HG03354 (cell line): ENCODE results near the gene PIGL.

Experiments
- ATAC-seq: cut with Tn5 transposase; IDR thresholded peaks from one replicate; pipeline ENCODE4 v1.9.1; 2021; ENCODE audit warnings: mild to moderate bottlenecking; ENCODE audit not compliant: unreplicated experiment, poor library complexity, severe bottlenecking

PIGL gene

GRCh38 chr17:16346721-16347271, 129.8 kb downstream of the PIGL start:
- ATAC-seq, result no peak

- ATAC-seq, result no peak
These were observed 131.6 kb downstream of the PIGL start for GRCh38 chr17:16348586-16348985.

- no peak for ATAC-seq
These were observed 132.4 kb downstream of the PIGL start for GRCh38 chr17:16349431-16349830.

- no peak for ATAC-seq
These were observed 134.8 kb downstream of the PIGL start for GRCh38 chr17:16351831-16352230.

DNA sequence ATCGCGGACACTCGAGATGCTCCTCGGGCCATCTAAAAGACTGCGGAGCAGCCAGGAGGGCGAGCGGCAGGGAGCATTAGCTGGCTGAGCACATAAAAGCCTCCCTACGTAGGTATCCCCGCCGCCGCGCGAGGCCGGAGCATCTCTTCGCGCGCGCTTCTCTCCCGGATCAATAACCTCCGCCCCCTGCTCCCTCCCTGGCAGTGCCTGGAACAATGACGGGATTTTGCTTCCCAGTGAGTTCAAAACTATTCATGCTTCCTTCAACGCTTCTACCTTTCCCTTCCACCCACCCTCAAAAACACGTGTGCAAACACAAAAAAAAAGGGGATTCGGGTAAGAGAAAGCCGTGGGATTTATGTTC, 135.3 kb downstream of the PIGL start:
- ATAC-seq, result no peak

DNA sequence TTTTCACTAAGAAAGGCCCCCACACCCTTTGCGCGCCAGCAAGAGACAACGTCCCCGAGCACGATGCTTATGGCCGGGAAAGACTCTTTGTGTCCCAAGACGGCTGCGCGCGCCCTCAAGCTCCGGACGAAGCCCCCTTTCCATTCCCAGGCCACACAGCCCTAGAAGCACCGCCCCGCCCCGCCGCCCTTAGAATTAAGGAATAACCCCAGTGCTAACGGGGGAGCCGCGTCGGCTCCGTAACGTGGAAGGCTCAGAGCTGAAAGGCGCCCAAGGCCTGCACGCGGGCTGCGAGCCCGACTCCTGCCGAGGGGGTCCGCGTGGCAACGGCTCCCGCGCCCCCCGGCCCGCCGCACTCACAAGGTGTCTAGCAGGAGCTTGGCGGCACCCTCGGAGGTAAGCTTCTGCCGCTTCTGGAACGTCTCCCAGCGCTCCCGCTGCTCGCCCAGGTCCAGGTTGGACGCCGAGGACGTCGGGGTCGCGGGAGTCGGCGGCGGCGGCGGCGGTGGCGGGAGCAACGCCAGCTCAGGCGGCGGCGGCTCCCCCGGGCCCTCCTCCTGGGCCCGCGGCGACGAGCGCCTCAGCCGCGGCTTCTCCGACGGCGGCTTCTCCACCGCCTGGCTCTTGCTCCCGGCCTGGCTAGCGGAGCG, 135.8 kb downstream of the PIGL start:
- peak; percentile 52 for ATAC-seq

DNA sequence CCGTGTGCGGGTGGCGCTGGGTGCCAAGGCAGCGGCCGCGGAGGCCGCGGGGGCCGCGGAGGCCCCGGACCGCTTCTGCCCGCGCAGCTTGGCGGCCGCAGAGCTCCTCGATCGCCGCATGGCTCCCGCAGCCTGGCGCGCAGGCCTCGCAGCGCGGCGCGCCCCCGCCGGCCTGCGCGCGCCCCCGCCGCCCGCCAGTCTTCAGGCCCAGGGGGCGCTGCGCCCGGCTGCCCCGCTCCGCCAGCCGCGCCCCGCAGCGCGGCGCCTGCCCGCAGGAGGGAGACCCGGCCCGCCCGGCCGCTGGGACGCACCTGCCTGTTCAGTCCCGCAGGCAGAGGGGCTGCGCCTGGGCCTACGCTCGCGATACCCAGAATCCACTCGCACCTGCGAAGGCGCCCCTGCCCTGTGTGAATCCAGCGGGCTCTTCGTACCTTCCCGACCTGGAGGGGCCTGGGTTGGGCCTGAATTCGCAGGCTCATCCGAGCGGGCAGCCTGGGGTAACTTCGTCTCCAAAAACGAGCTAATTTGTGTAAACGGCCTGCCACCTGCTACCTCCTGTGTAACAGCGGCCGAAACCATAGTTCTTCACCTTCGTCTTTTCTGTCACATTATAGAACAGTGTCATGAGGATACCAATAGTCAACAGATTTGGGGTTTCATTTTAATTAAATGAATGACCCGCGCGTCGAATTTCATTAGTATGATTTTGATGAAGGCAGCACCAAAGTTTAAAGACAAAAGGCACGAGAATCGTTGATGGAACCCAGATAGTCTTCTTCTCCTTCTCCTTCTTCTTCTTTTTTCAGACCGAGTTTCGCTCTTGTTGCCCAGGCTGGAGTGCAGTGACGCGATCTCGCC, 136.5 kb downstream of the PIGL start, which contains the start of gene CENPV:
CENPV (minus strand) TSS at position 153 of the 858 bp plus-strand sequence; CDS start at position 120, 33 bp downstream.
- ATAC-seq, result peak; percentile 75

DNA sequence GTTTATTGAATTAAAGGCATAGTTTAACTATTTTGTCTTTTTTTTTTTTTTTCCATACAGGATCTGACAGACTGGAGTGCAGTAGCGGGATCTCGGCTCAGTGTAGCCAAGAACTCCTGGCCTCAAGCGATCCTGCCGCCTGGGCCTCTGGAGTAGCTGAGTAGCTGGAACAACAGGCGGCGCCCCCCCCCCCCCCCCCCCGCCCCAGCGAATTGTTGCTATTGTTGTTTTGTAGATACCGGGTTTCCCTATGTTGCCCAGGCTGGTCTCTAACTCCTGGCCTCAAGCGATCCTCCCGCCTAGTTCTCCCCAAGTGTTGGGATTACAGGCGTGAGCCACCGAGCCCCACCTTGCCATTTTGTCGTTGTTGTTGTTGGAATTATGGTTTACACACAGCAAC, 137.6 kb downstream of the PIGL start:
- no peak for ATAC-seq

GRCh38 chr17:16358394-16358793, 141.4 kb downstream of the PIGL start:
- no peak for ATAC-seq

- no peak for ATAC-seq
These were observed 144.9 kb downstream of the PIGL start for GRCh38 chr17:16361874-16362273.

DNA sequence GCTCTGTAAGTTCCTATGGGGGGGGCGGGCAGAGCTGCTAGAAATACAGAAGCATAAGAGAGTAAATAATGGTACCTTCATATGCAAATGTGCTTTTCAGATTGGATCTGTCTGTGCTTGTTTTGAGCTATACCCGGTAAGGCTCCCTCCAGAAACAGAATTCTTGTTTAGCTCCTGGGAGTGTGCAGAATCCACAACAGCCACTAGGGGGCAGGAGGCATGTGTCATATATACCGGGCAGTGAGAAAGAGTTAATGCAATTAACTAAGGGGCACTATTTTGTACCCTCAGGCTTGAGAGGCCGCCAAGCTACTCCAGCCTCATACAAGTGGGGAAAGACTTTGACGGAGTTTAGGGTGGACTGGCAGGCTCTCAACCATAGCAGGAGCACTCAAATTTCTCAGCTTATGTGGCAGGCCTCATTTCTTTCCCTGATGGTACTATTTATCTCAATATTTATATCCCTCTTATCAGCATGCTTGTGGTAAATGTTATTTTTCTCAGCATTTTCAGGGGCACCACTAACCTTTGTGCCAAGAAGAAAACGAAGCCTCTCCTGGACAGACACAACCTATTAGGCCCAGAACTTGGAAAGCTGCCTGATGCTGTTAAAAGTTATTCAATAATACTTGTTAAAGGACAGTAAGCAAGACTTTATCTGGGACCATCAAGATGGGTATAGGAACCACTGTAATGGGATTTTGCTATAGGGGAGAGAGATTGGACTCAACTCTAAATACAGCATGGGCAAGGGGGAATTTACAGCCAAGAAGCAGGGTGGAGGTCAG, 146.9 kb downstream of the PIGL start:
- peak; percentile 80 for ATAC-seq

DNA sequence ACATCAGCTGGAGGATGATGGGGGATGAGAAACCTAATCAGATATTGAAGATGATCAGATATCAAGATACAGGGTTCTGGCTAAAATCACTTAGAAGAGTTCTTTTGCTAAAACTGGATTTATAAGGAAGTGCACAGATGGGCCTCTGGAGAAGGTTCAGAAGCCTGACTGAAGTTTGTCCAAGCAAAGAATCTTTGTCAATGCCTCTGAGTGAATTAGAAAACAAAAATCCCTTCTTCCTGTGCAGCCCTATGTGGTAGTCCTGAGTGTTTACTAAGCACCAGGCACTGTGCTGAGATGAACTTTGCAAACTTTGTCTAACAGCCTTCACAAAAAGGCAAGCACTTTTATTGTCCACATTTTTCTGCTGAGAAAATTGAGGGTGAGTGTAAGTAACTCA, 147.6 kb downstream of the PIGL start:
- ATAC-seq, result no peak

DNA sequence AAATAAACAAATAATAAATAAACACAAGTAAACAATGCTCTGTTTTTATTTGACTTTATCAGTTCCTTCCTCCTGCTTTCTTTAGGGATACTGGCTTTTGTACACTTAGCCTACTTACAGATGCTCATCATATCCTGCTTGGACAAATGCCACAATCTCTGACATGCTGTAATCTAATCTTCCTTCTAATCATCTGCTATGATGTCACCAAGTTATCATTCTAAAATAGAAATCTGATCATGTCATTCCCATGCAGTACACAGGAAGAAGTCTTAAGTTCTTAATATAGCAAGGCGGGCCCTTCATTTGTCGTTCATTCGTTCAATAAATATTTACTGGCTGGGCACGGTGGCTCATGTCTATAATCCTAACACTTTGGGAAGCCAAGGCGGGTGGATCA, 154.7 kb downstream of the PIGL start:
- no peak for ATAC-seq

- ATAC-seq, result no peak
These were observed 157.3 kb downstream of the PIGL start for GRCh38 chr17:16374146-16374938.
